CD4-positive, CD25-positive, alpha-beta regulatory T cell (primary cell): ENCODE measurements around the gene ZNF787. TPM values are rescaled to one million over a fixed set of nuclear protein-coding genes. Genes with fewer than 3 reads are reported as not detected.

Experiments
- ATAC-seq, 2 donors: fragments of 150-1000 bp; cut with Tn5 transposase; one replicate each; pipeline ENCODE4 v1.10.0; 2021; ENCODE audit warnings: low read depth in 2 of 2, moderate number of reproducible peaks in 2 of 2, moderate library complexity in 1 of 2
- DNase-seq, 3 donors: peaks; one replicate each; pipeline versions ENCODE4 v3.0.0 to v3.0.0-alpha.2; 2012 to 2022; ENCODE audit warnings: mixed read lengths in 1 of 3
- H3K27ac ChIP-seq: one replicate; pipeline ENCODE4 v1.7.0; 2013; ENCODE audit warnings: mild to moderate bottlenecking, low read length; ENCODE audit not compliant: insufficient read depth, poor library complexity, severe bottlenecking
- H3K27me3 ChIP-seq: one replicate; pipeline ENCODE4 v1.7.0; 2013; ENCODE audit warnings: low read length; ENCODE audit not compliant: control insufficient read depth, insufficient read depth
- H3K36me3 ChIP-seq: one replicate; pipeline ENCODE4 v1.7.0; 2013; ENCODE audit warnings: mild to moderate bottlenecking, low read length, moderate library complexity; ENCODE audit not compliant: control insufficient read depth, insufficient read depth
- H3K4me1 ChIP-seq: 2 replicates; pipeline ENCODE4 v1.7.0; 2013; ENCODE audit warnings: mild to moderate bottlenecking, low read length; ENCODE audit not compliant: insufficient read depth, control insufficient read depth, poor library complexity, severe bottlenecking
- H3K4me3 ChIP-seq: one replicate; pipeline ENCODE4 v1.7.0; 2013; ENCODE audit warnings: low read depth, mild to moderate bottlenecking, low read length, moderate library complexity
- H3K9me3 ChIP-seq, 2 experiments: 1 replicate in 1 of 2; 2 replicates in 1 of 2; pipeline ENCODE4 v1.7.0; 2013; ENCODE audit warnings: low read length in 2 of 2, mild to moderate bottlenecking in 1 of 2, moderate library complexity in 1 of 2; ENCODE audit not compliant: control insufficient read depth in 2 of 2
- H3K27ac Mint-ChIP-seq, 3 donors: one replicate each; pipeline ENCODE4 v1.8.0; 2020 to 2022; ENCODE audit warnings: mild to moderate bottlenecking in 3 of 3, mixed read lengths in 3 of 3, moderate library complexity in 2 of 3
- H3K27me3 Mint-ChIP-seq: one replicate; pipeline ENCODE4 v1.8.0; 2022; ENCODE audit warnings: mild to moderate bottlenecking, mixed read lengths
- H3K36me3 Mint-ChIP-seq: one replicate; pipeline ENCODE4 v1.8.0; 2020; ENCODE audit warnings: mixed read lengths
- H3K4me1 Mint-ChIP-seq, 4 donors: one replicate each; pipeline ENCODE4 v1.8.0; 2020 to 2022; ENCODE audit warnings: mixed read lengths in 4 of 4, mild to moderate bottlenecking in 1 of 4
- H3K4me3 Mint-ChIP-seq, 4 donors: one replicate each; pipeline ENCODE4 v1.8.0; 2020 to 2022; ENCODE audit warnings: mild to moderate bottlenecking in 4 of 4, mixed read lengths in 4 of 4, moderate library complexity in 3 of 4
- H3K9me3 Mint-ChIP-seq, 7 donors: one replicate each; pipeline ENCODE4 v1.8.0; 2020 to 2022; ENCODE audit warnings: mixed read lengths in 7 of 7, mild to moderate bottlenecking in 3 of 7, moderate library complexity in 2 of 7
- polyA plus RNA-seq, 4 donors: library from polyadenylated mRNA; unstranded; fragments of 300-500 nt; fragmentation: Illumina TruSeq; gene quantifications; one replicate each; pipeline ENCODE4 v1.2.3, GENCODE V29; 2021
- total RNA-seq: library from RNA; stranded (reverse); gene quantifications from one replicate; pipeline ENCODE4 v1.2.3, GENCODE V29; 2022

The ZNF787 gene
- total and polyA plus RNA-seq, 5 donors from 2014 or later: 0.73 to 21.4 (median 1.5) TPM

GRCh38 chr19:56124578-56124977 is 3.5 kb upstream of the ZNF787 start:
- H3K27ac ChIP-seq: no peak overlapping the region
- H3K4me1 Mint-ChIP-seq: peaks cover 4 to 29% (median 14%) of the 10 kb centered on the region in 4 donors

GRCh38 chr19:56123266-56123891 is 2.3 kb upstream of the ZNF787 start:
- H3K9me3 Mint-ChIP-seq: no peaks in the 10 kb centered on the region
- Histone ChIP-seq H3K4me1 (peaks cover 17% of the 10 kb centered on the region), H3K27me3 (no peaks in the 10 kb centered on the region), H3K9me3 (no peaks in the 10 kb centered on the region), H3K36me3 (no peaks in the 10 kb centered on the region), H3K27ac (no peak overlapping the region), H3K4me3 (no peak overlapping the region)
- H3K27me3 Mint-ChIP-seq: peaks cover 5% of the 10 kb centered on the region
- peaks cover 9 to 40% (median 17%) of the 10 kb centered on the region in 4 donors for H3K4me1 Mint-ChIP-seq
- DNase-seq (no peak), ATAC-seq (no peak)
- H3K4me3 Mint-ChIP-seq: peak overlapping the region in 2 of 4 donors; percentile 36 to 42
- H3K27ac Mint-ChIP-seq: no peak overlapping the region
- no peaks in the 10 kb centered on the region for H3K36me3 Mint-ChIP-seq

More at GRCh38 chr19:56124578-56124977, 3.5 kb upstream of the ZNF787 start:
- peaks cover 17% of the 10 kb centered on the region for H3K4me1 ChIP-seq
- Mint-ChIP-seq H3K27me3 (peaks cover 5% of the 10 kb centered on the region), H3K36me3 (no peaks in the 10 kb centered on the region), H3K9me3 (no peaks in the 10 kb centered on the region), H3K4me3 (peak overlapping the region in 2 of 4 donors; percentile 53 to 83), H3K27ac (peak overlapping the region; percentile 28 to 85 (median 60))
- no peaks in the 10 kb centered on the region for H3K27me3 ChIP-seq
- DNase-seq: peak in 2 of 3 donors; percentile 49 to 73
- H3K36me3 ChIP-seq: no peaks in the 10 kb centered on the region
- no peak overlapping the region for H3K4me3 ChIP-seq
- no peak for ATAC-seq
- no peaks in the 10 kb centered on the region for H3K9me3 ChIP-seq

- no peaks in the 10 kb centered on the region for H3K9me3 ChIP-seq
- peak overlapping the region; percentile 86 to 99 (median 94) for H3K4me3 Mint-ChIP-seq
- no peaks in the 10 kb centered on the region for H3K36me3 Mint-ChIP-seq
- H3K27me3 ChIP-seq: no peaks in the 10 kb centered on the region
- ATAC-seq: peak; percentile 10 to 12
- H3K4me1 ChIP-seq: peaks cover 20% of the 10 kb centered on the region
- H3K9me3 Mint-ChIP-seq: no peaks in the 10 kb centered on the region
- H3K27ac ChIP-seq: peak overlapping the region; percentile 97
- peak; percentile 73 to 80 (median 75) for DNase-seq
- H3K36me3 ChIP-seq: peaks cover 2% of the 10 kb centered on the region
- H3K4me3 ChIP-seq: no peak overlapping the region
- H3K27me3 Mint-ChIP-seq: peaks cover 5% of the 10 kb centered on the region
- peak overlapping the region; percentile 69 to 94 (median 87) for H3K27ac Mint-ChIP-seq
- peaks cover 10 to 53% (median 19%) of the 10 kb centered on the region in 4 donors for H3K4me1 Mint-ChIP-seq
Observed at GRCh38 chr19:56120371-56121179, 520 bp downstream of the ZNF787 start.

GRCh38 chr19:56120002-56120370 is 1.1 kb downstream of the ZNF787 start:
- Mint-ChIP-seq H3K36me3 (no peaks in the 10 kb centered on the region), H3K4me3 (peak overlapping the region; percentile 78 to 89 (median 84)), H3K27me3 (peaks cover 5% of the 10 kb centered on the region), H3K27ac (peak overlapping the region; percentile 69 to 94 (median 87)), H3K4me1 (peaks cover 10 to 53% (median 20%) of the 10 kb centered on the region in 4 donors), H3K9me3 (no peaks in the 10 kb centered on the region)
- H3K27ac ChIP-seq: peak overlapping the region; percentile 84
- peaks cover 4% of the 10 kb centered on the region for H3K36me3 ChIP-seq
- H3K4me1 ChIP-seq: peaks cover 20% of the 10 kb centered on the region
- no peaks in the 10 kb centered on the region for H3K9me3 ChIP-seq
- H3K4me3 ChIP-seq: no peak overlapping the region
- no peaks in the 10 kb centered on the region for H3K27me3 ChIP-seq
- DNase-seq (no peak), ATAC-seq (no peak)

- peaks cover 4% of the 10 kb centered on the region for H3K36me3 ChIP-seq
- no peaks in the 10 kb centered on the region for H3K36me3 Mint-ChIP-seq
- peak overlapping the region; percentile 84 for H3K27ac ChIP-seq
- H3K4me1 Mint-ChIP-seq: peaks cover 10 to 53% (median 24%) of the 10 kb centered on the region in 4 donors
- no peak for DNase-seq
- H3K9me3 ChIP-seq: no peaks in the 10 kb centered on the region
- no peak for ATAC-seq
- H3K4me1 ChIP-seq: peaks cover 20% of the 10 kb centered on the region
- H3K9me3 Mint-ChIP-seq: no peaks in the 10 kb centered on the region
- peak overlapping the region in 2 of 3 donors; percentile 85 to 87 for H3K27ac Mint-ChIP-seq
- no peaks in the 10 kb centered on the region for H3K27me3 ChIP-seq
- peaks cover 5% of the 10 kb centered on the region for H3K27me3 Mint-ChIP-seq
- peak overlapping the region; percentile 78 to 89 (median 84) for H3K4me3 Mint-ChIP-seq
- H3K4me3 ChIP-seq: no peak overlapping the region
Observed at GRCh38 chr19:56119582-56119978, 1.5 kb downstream of the ZNF787 start.

- peaks cover 20% of the 10 kb centered on the region for H3K4me1 ChIP-seq
- Mint-ChIP-seq H3K36me3 (no peaks in the 10 kb centered on the region), H3K9me3 (no peaks in the 10 kb centered on the region), H3K4me3 (peak overlapping the region; percentile 80 to 89 (median 86)), H3K4me1 (peaks cover 10 to 55% (median 26%) of the 10 kb centered on the region in 4 donors), H3K27me3 (peaks cover 5% of the 10 kb centered on the region), H3K27ac (peak overlapping the region; percentile 76 to 87 (median 85))
- peak overlapping the region; percentile 27 for H3K27ac ChIP-seq
- no peaks in the 10 kb centered on the region for H3K27me3 ChIP-seq
- ATAC-seq (no peak), DNase-seq (no peak)
- peaks cover 4% of the 10 kb centered on the region for H3K36me3 ChIP-seq
- no peaks in the 10 kb centered on the region for H3K9me3 ChIP-seq
- H3K4me3 ChIP-seq: no peak overlapping the region
Observed at GRCh38 chr19:56118666-56119581, 2.2 kb downstream of the ZNF787 start.

GRCh38 chr19:56117889-56118288 is 3.2 kb downstream of the ZNF787 start:
- Histone ChIP-seq H3K4me3 (no peak overlapping the region), H3K4me1 (peaks cover 25% of the 10 kb centered on the region), H3K27me3 (no peaks in the 10 kb centered on the region), H3K27ac (no peak overlapping the region), H3K9me3 (no peaks in the 10 kb centered on the region), H3K36me3 (peaks cover 4% of the 10 kb centered on the region)
- DNase-seq (no peak), ATAC-seq (no peak)
- H3K27ac Mint-ChIP-seq: no peak overlapping the region
- H3K9me3 Mint-ChIP-seq: no peaks in the 10 kb centered on the region
- H3K4me3 Mint-ChIP-seq: peak overlapping the region in 2 of 4 donors; percentile 29 to 87
- H3K4me1 Mint-ChIP-seq: peaks cover 10 to 60% (median 34%) of the 10 kb centered on the region in 4 donors
- peaks cover 5% of the 10 kb centered on the region for H3K27me3 Mint-ChIP-seq
- peaks cover 5% of the 10 kb centered on the region for H3K36me3 Mint-ChIP-seq
